ENCODE results near the gene MPDU1. TPM values are rescaled to one million over a fixed set of nuclear protein-coding genes. Genes with fewer than 3 reads are reported as not detected.
A peak's percentile ranks its signal among the peaks of the same experiment; 100 is the strongest.

MPDU1 gene
- total and polyA plus RNA-seq, 10 of the 15 experiments (the other 5 are each of a cell fraction or from before 2014, with no cell fraction given): 3.6 to 138 (median 78.9) TPM

DNA sequence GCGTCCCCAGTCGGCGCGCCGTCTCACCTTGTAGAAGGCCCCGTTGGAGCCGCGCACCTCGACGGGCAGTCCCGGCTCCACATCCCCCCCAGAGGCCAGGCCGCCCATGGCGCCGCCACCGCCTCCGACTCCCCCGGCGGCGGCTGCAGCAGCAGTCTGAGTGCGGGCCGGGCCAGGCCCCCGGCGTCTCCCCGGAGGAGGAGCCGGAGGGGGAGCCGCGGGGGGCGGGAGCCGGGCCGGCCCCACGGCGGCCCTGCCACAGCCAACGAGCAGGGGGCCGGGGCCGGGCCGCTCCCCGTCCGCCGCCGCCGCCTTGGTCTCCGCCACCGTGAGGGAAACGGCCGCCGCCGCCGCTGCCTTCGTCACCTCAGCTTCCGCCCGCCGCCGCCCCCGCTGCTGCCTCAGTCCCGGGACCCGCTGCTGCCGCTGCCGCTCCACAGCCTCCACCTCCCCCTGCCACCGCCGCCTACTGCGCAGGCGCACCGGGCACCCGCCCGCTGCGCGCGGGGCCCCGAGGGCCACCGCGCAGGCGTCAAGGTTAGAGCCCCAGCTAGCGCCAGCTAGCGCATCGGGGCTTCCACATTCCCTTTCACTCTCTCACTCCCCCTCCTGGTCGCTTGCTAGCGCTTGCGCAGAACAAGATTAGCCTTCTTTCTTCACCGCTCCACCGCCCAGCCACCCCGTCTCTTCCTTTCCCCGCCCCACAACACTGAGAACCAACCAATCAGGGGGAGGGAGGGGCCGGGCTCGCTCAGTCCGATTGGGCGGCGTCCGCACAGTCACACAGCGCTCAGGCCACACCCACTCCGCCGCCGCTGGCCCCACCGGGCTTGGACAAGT is 31.0 kb downstream of the MPDU1 start, which contains the start of gene FXR2 (continued):
- TF ChIP-seq CTCF (IDR thresholded peaks at IDR 0.05 in 2 of 3, conservative IDR thresholded peaks at IDR 0.05 in 1 of 3; ENCODE audit: control insufficient read depth in 2 of 3, extremely low read depth in 1 of 3, insufficient read depth in 1 of 3, low read depth in 3 of 3, low read length in 3 of 3) (peak; percentile 63 to 97 (median 70); a peak in 5 of 6 replicates), CHD2 (IDR thresholded peaks at IDR 0.05; ENCODE audit: borderline replicate concordance, low read depth, low read length) (peak; percentile 51; the same call in 1 of the 2 replicates), ATF3 (IDR thresholded peaks at IDR 0.05; ENCODE audit: borderline replicate concordance, extremely low read depth, low read depth, low read length) (no peak), RB1 (IDR thresholded peaks at IDR 0.05; ENCODE audit: borderline replicate concordance) (peak; percentile 88), ZNF217 (IDR thresholded peaks at IDR 0.05) (peak; percentile 57), TAF1 (IDR thresholded peaks at IDR 0.05; ENCODE audit: borderline replicate concordance, low read depth, low read length) (peak; percentile 78), CREM (IDR thresholded peaks at IDR 0.05; ENCODE audit: low read depth) (peak; percentile 27; the same call in 1 of the 2 replicates), CEBPB (IDR thresholded peaks at IDR 0.05; ENCODE audit: borderline replicate concordance in 1 of 2, low read depth in 2 of 2, low read length in 2 of 2) (no peak), NFIC (IDR thresholded peaks at IDR 0.05; ENCODE audit: low read depth, low read length) (no peak), NRF1 (conservative IDR thresholded peaks at IDR 0.05; ENCODE audit: low read depth, low read length) (peak; percentile 82), EGR1 (IDR thresholded peaks at IDR 0.05; ENCODE audit: borderline replicate concordance in 1 of 2, low read depth in 2 of 2, low read length in 2 of 2) (peak in 1 of 2 experiments; percentile 84; a peak in 1 of 3 replicates), POLR2A (IDR thresholded peaks at IDR 0.05; ENCODE audit: low read depth, low read length) (peak; percentile 77), KLF5 (IDR thresholded peaks at IDR 0.05; ENCODE audit: partially characterized antibody) (peak; percentile 76)

Measured in GM12878 (cell line).